B cell (primary cell): ENCODE results near the gene LTB. TPM values are rescaled to one million over a fixed set of nuclear protein-coding genes. Genes with fewer than 3 reads are reported as not detected.
A peak's percentile ranks its signal among the peaks of the same experiment; 100 is the strongest.

ENCODE experiments used
- ATAC-seq: fragments of 200-7000 bp; cut with Tn5 transposase; one replicate; pipeline ENCODE4 v1.10.0; 2021; ENCODE audit warnings: low read depth, mild to moderate bottlenecking, moderate number of reproducible peaks, moderate library complexity
- CTCF ChIA-PET: fragments of 350-600 bp; sonication (Branson Sonifier 250); formaldehyde crosslinking; loops from one replicate; lab custom pipeline; 2021; ENCODE audit warnings: antibody characterized with exemption, inconsistent platforms; lab: Charles Lee
- POLR2A ChIA-PET: fragments of 350-600 bp; sonication (Branson Sonifier 250); formaldehyde crosslinking; loops from one replicate; lab custom pipeline; 2021; ENCODE audit warnings: antibody characterized with exemption; lab: Charles Lee
- DNase-seq: peaks from one replicate; pipeline ENCODE4 v3.0.0; 2013
- H2AFZ ChIP-seq: 2 replicates; pipeline ENCODE4 v1.6.1; 2012; ENCODE audit warnings: mild to moderate bottlenecking, low read depth, low read length; ENCODE audit not compliant: insufficient read depth, poor library complexity, severe bottlenecking
- H3K27ac ChIP-seq, 2 donors: 1 replicate in 1 of 2; 2 replicates in 1 of 2; pipeline ENCODE4 v1.5.1; 2012 to 2013; ENCODE audit warnings: low read length in 2 of 2, mild to moderate bottlenecking in 2 of 2, moderate library complexity in 1 of 2
- H3K27me3 ChIP-seq, 4 experiments: fragments of 200-600 bp in 1 of 4; sonication (generic) in 1 of 4; replicated peaks in 1 of 4; 1 replicate in 2 of 4; 2 replicates in 2 of 4; pipeline versions ENCODE4 v1.6.1 to v1.7.0; 2013 to 2016; ENCODE audit warnings: low read length in 3 of 4, mild to moderate bottlenecking in 2 of 4, mixed read lengths in 1 of 4, moderate library complexity in 1 of 4; ENCODE audit not compliant: insufficient read depth in 4 of 4, control insufficient read depth in 3 of 4; ENCODE audit errors: control extremely low read depth in 1 of 4
- H3K36me3 ChIP-seq, 2 experiments: replicated peaks in 1 of 2; 1 replicate in 1 of 2; 2 replicates in 1 of 2; pipeline versions ENCODE4 v1.6.1 to v1.7.1; 2013; ENCODE audit warnings: low read length in 1 of 2; ENCODE audit not compliant: insufficient read depth in 2 of 2, control insufficient read depth in 1 of 2; ENCODE audit errors: control extremely low read depth in 1 of 2, extremely low read depth in 1 of 2
- H3K4me1 ChIP-seq, 2 donors: fragments of 200-600 bp in 1 of 2; sonication (generic) in 1 of 2; 1 replicate in 1 of 2; 2 replicates in 1 of 2; pipeline versions ENCODE4 v1.5.1 to v1.6.1; 2013 to 2017; ENCODE audit warnings: low read length in 2 of 2; ENCODE audit not compliant: control insufficient read depth in 2 of 2, insufficient read depth in 2 of 2
- H3K4me2 ChIP-seq: replicated peaks from 2 replicates; pipeline ENCODE3; 2012; ENCODE audit warnings: mild to moderate bottlenecking, low read depth, low read length; ENCODE audit not compliant: poor library complexity, severe bottlenecking
- H3K4me3 ChIP-seq, 5 experiments: fragments of 200-600 bp in 1 of 5; sonication (generic) in 1 of 5; 1 replicate in 3 of 5; 2 replicates in 2 of 5; pipeline versions ENCODE4 v1.5.1 to v1.7.0; 2011 to 2016; ENCODE audit warnings: low read length in 4 of 5, mild to moderate bottlenecking in 4 of 5, low read depth in 2 of 5, control low read depth in 1 of 5, moderate library complexity in 1 of 5; ENCODE audit not compliant: insufficient read depth in 1 of 5; ENCODE audit errors: control extremely low read depth in 1 of 5, extremely low read depth in 1 of 5
- H3K79me2 ChIP-seq: fragments of 200-600 bp; sonication (generic); one replicate; pipeline ENCODE4 v1.6.0; 2016; ENCODE audit warnings: low read length; ENCODE audit not compliant: control insufficient read depth, insufficient read depth
- H3K9ac ChIP-seq: fragments of 200-600 bp; sonication (generic); 2 replicates; pipeline ENCODE4 v1.6.1; 2017; ENCODE audit warnings: mild to moderate bottlenecking, low read length, moderate library complexity
- H3K9me3 ChIP-seq, 3 donors: one replicate each; pipeline versions ENCODE4 v1.6.1 to v1.7.1; 2013; ENCODE audit warnings: low read length in 2 of 3; ENCODE audit not compliant: control insufficient read depth in 2 of 3, insufficient read depth in 1 of 3; ENCODE audit errors: control extremely low read depth in 1 of 3
- H4K20me1 ChIP-seq: 2 replicates; pipeline ENCODE4 v1.6.0; 2012; ENCODE audit warnings: mild to moderate bottlenecking, low read length; ENCODE audit not compliant: insufficient read depth, control insufficient read depth, poor library complexity, severe bottlenecking
- H3K27ac Mint-ChIP-seq: one replicate; pipeline ENCODE4 v1.8.0; 2021; ENCODE audit warnings: mixed read lengths
- H3K27me3 Mint-ChIP-seq: one replicate; pipeline ENCODE4 v1.8.0; 2021; ENCODE audit warnings: mixed read lengths
- H3K4me1 Mint-ChIP-seq: one replicate; pipeline ENCODE4 v1.8.0; 2021; ENCODE audit warnings: mixed read lengths
- H3K4me3 Mint-ChIP-seq: one replicate; pipeline ENCODE4 v1.8.0; 2021; ENCODE audit warnings: mixed read lengths
- H3K9me3 Mint-ChIP-seq: one replicate; pipeline ENCODE4 v1.8.0; 2022; ENCODE audit warnings: mixed read lengths; ENCODE audit not compliant: insufficient read depth
- CTCF ChIP-seq: fragments of 200-600 bp; IDR thresholded peaks from one replicate; pipeline ENCODE4 v1.8.0; 2022; ENCODE audit warnings: antibody characterized with exemption, mild to moderate bottlenecking
- EZH2 ChIP-seq: IDR thresholded peaks from 2 replicates; pipeline ENCODE4 v1.6.1; 2012; ENCODE audit warnings: borderline replicate concordance, low read depth, mild to moderate bottlenecking, moderate library complexity, low read length; ENCODE audit not compliant: insufficient read depth, poor library complexity, severe bottlenecking
- WGBS: methylation state at CpG from one replicate; pipeline ENCODE4 v1.1.5; 2013; ENCODE audit warnings: missing lambda C conversion rate; ENCODE audit not compliant: insufficient coverage; 5-methylcytosine and 5-hydroxymethylcytosine counted together
- intact Hi-C: fragments of 100-400 bp; cut with micrococcal nuclease; formaldehyde crosslinking; loops from one replicate; pipeline ENCODE4 v1.10.0; 2022
- polyA plus RNA-seq: library from polyadenylated mRNA; depleted of rRNA; stranded (reverse); fragments of >200 nt; gene quantifications from 2 replicates; pipeline ENCODE4 v1.2.3, GENCODE V29; 2012
- total RNA-seq, 2 donors: library from RNA; stranded (reverse); fragments of 120-200 nt in 1 of 2; gene quantifications; 1 replicate in 1 of 2; 2 replicates in 1 of 2; pipeline versions ENCODE4 v1.2.3 to v1.2.4, GENCODE V29; 2013 to 2022

The LTB gene
- total and polyA plus RNA-seq, 2 donors (not counting 1 experiment from before 2014, with no cell fraction given): 488 to 938 TPM

DNA sequence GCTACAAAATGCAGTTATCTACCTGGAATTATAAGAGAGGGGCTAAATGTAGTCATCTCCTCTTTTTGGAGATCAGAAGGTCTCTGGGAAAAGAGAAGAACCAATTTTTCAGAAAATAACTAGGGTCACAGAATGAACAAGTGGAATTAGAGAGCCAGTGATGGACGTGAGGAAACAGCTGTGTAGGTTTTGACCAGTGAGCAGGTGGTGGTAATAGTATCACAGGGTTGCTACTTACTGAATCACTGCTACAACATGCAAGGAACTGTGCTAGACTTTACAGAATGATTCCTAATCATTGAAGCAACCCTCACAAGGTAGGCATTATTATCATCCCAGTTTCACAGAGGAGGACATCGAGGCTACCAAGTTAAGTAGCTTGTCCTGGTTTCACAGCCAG is 37.5 kb downstream of the LTB start:
- H3K27ac ChIP-seq: no peak overlapping the region
- ChIA-PET POLR2A (interaction anchor here (42.6 kb wide), 1 partner anchor 40 kb away, joined by 1450 read pairs; the partner anchor contains the start of genes LST1, LTA, LTB and NCR3), CTCF (interaction anchor here (1.3 to 29.4 kb wide), 2 partner anchors 46 to 50 kb away, joined by 4 to 2241 read pairs; partner anchors contain the start of genes LST1, LTB, NCR3 and TNF)
- H4K20me1 ChIP-seq: peaks cover 13% of the 10 kb centered on the region
- Mint-ChIP-seq H3K27ac (no peak overlapping the region), H3K27me3 (no peaks in the 10 kb centered on the region), H3K4me3 (peak overlapping the region; percentile 6), H3K4me1 (peaks cover 51% of the 10 kb centered on the region), H3K9me3 (no peaks in the 10 kb centered on the region)
- H3K4me3 ChIP-seq: no peak overlapping the region
- H3K27me3 ChIP-seq: no peaks in the 10 kb centered on the region
- peaks cover 37 to 53% of the 10 kb centered on the region in 2 donors for H3K4me1 ChIP-seq
- ATAC-seq (no peak), DNase-seq (no peak)
- H3K79me2 ChIP-seq: peaks cover 37% of the 10 kb centered on the region
- H3K9me3 ChIP-seq: peaks cover 0 to 3% (median 0%) of the 10 kb centered on the region in 3 donors
- no peak overlapping the region for H2AFZ ChIP-seq
- 100% methylated on average over 1 of the region's 2 CpGs for WGBS
- no peak overlapping the region for H3K9ac ChIP-seq
- intact Hi-C loops: loop anchor here (5.0 kb wide), 1 partner anchor 193 kb away; the partner anchor contains the start of gene CLIC1
- H3K36me3 ChIP-seq: peaks cover 0 to 12% of the 10 kb centered on the region in 2 experiments
- no peak overlapping the region for H3K4me2 ChIP-seq
- TF ChIP-seq CTCF: no peak
- no peak for TF ChIP-seq EZH2

- POLR2A ChIA-PET: no interaction called here
- H3K27ac ChIP-seq: no peak overlapping the region
Observed at GRCh38 chr6:31543639-31544038, 38.6 kb downstream of the LTB start.

More at GRCh38 chr6:31543639-31544038, 38.6 kb downstream of the LTB start:
- 100% methylated on average over 2 of the region's 6 CpGs for WGBS
- no peaks in the 10 kb centered on the region for H3K27me3 Mint-ChIP-seq
- Histone ChIP-seq H3K4me3 (no peak overlapping the region), H3K27me3 (no peaks in the 10 kb centered on the region), H2AFZ (no peak overlapping the region), H3K36me3 (peaks cover 0 to 23% of the 10 kb centered on the region in 2 experiments), H3K79me2 (peaks cover 43% of the 10 kb centered on the region), H4K20me1 (peaks cover 23% of the 10 kb centered on the region), H3K9me3 (peaks cover 0 to 3% (median 0%) of the 10 kb centered on the region in 3 donors), H3K4me1 (peaks cover 47 to 56% of the 10 kb centered on the region in 2 donors), H3K4me2 (no peak overlapping the region), H3K9ac (no peak overlapping the region)
- DNase-seq: peak; percentile 7
- H3K27ac Mint-ChIP-seq: no peak overlapping the region
- ATAC-seq: no peak
- TF ChIP-seq EZH2 (no peak), CTCF (no peak)
- CTCF ChIA-PET: interaction anchor here (2.3 to 29.4 kb wide), 3 partner anchors 7 to 47 kb away, joined by 6 to 2241 read pairs (median 23); partner anchors contain the start of genes LST1, LTB, NCR3 and TNF
- no peaks in the 10 kb centered on the region for H3K9me3 Mint-ChIP-seq
- no peak overlapping the region for H3K4me3 Mint-ChIP-seq
- intact Hi-C loops: loop anchor here (5.0 kb wide), 1 partner anchor 194 kb away; the partner anchor contains the start of gene CLIC1
- peaks cover 54% of the 10 kb centered on the region for H3K4me1 Mint-ChIP-seq
